Endothelial cell of umbilical vein (primary cell): Measurements from ENCODE around the gene TRPV6. TPM values are rescaled to one million over a fixed set of nuclear protein-coding genes. Genes with fewer than 3 reads are reported as not detected.

Experiments used
- BruUV-seq: library from RNA; stranded (reverse); fragments of 400-500 nt; replicated peaks from 2 replicates; lab custom pipeline; 2021; lab: Mats Ljungman, UMichigan
- CTCF ChIA-PET: fragments of 300-600, 350-600 bp; sonication (Branson Sonifier 250); formaldehyde crosslinking; loops from one replicate; lab custom pipeline; 2021; ENCODE audit warnings: antibody characterized with exemption, inconsistent platforms; lab: Charles Lee
- POLR2A ChIA-PET: fragments of 300-600, 350-600 bp; sonication (Branson Sonifier 250); formaldehyde crosslinking; loops from one replicate; lab custom pipeline; 2021; ENCODE audit warnings: antibody characterized with exemption, inconsistent platforms; lab: Charles Lee
- DNase-seq: peaks from one replicate; pipeline ENCODE4 v3.0.0-alpha.2; 2011; ENCODE audit warnings: low read depth, low spot score
- FAIRE-seq: peaks from 2 replicates; lab custom pipeline; 2011; peaks lifted over from hg19 to GRCh38; lab: Jason Lieb, UNC
- H2AFZ ChIP-seq: 2 replicates; pipeline ENCODE4 v1.6.0; 2012; ENCODE audit warnings: low read depth, low read length, control low read depth, inconsistent platforms
- H3K27ac ChIP-seq: 2 replicates; pipeline ENCODE4 v1.5.1; 2011; ENCODE audit warnings: low read depth, mild to moderate bottlenecking, control low read depth, low read length, moderate library complexity; ENCODE audit not compliant: insufficient read depth
- H3K27me3 ChIP-seq, 2 experiments: 2 replicates each; pipeline versions ENCODE4 v1.6.0 to v1.6.1; 2011; ENCODE audit warnings: low read length in 2 of 2, mixed read lengths in 1 of 2; ENCODE audit not compliant: control insufficient read depth in 2 of 2, insufficient read depth in 2 of 2
- H3K36me3 ChIP-seq, 2 experiments: 2 replicates in 1 of 2; 3 replicates in 1 of 2; pipeline ENCODE4 v1.5.1; 2011; ENCODE audit warnings: low read length in 2 of 2, mild to moderate bottlenecking in 1 of 2, moderate library complexity in 1 of 2; ENCODE audit not compliant: control insufficient read depth in 2 of 2, insufficient read depth in 2 of 2; ENCODE audit errors: extremely low read depth in 1 of 2
- H3K4me1 ChIP-seq: 3 replicates; pipeline ENCODE4 v1.5.1; 2011; ENCODE audit warnings: mild to moderate bottlenecking, low read length; ENCODE audit not compliant: control insufficient read depth, insufficient read depth; ENCODE audit errors: extremely low read depth
- H3K4me2 ChIP-seq: 2 replicates; pipeline ENCODE4 v1.6.1; 2011; ENCODE audit warnings: low read length, control low read depth, mixed read lengths; ENCODE audit not compliant: insufficient read depth
- H3K4me3 ChIP-seq, 3 experiments: fragments of 200-600 bp in 1 of 3; sonication (generic), shearing (Covaris generic) in 1 of 3; replicated peaks in 1 of 3; 2 replicates each; pipeline ENCODE4 v1.5.1; 2011 to 2016; ENCODE audit warnings: control low read depth in 3 of 3, low read length in 3 of 3, mild to moderate bottlenecking in 2 of 3, inconsistent platforms in 1 of 3, low read depth in 1 of 3, moderate library complexity in 1 of 3; ENCODE audit not compliant: insufficient read depth in 1 of 3
- H3K79me2 ChIP-seq: 2 replicates; pipeline ENCODE4 v1.6.0; 2012; ENCODE audit warnings: low read length, inconsistent platforms; ENCODE audit not compliant: control insufficient read depth, insufficient read depth
- H3K9ac ChIP-seq: replicated peaks from 2 replicates; pipeline ENCODE3; 2011; ENCODE audit warnings: low read length, control low read depth; ENCODE audit not compliant: insufficient read depth; ENCODE audit errors: extremely low read depth
- H3K9me1 ChIP-seq: replicated peaks from 3 replicates; pipeline ENCODE4 v1.6.0; 2011; ENCODE audit warnings: mild to moderate bottlenecking, low read length; ENCODE audit not compliant: control insufficient read depth, insufficient read depth; ENCODE audit errors: extremely low read depth
- H3K9me3 ChIP-seq: replicated peaks from 2 replicates; pipeline ENCODE4 v1.5.1; 2012; ENCODE audit warnings: low read length, inconsistent platforms; ENCODE audit not compliant: control insufficient read depth, insufficient read depth
- H4K20me1 ChIP-seq: replicated peaks from 2 replicates; pipeline ENCODE3; 2011; ENCODE audit warnings: mild to moderate bottlenecking, low read length; ENCODE audit not compliant: control insufficient read depth, insufficient read depth; ENCODE audit errors: extremely low read depth
- CTCF ChIP-seq, 2 donors: IDR thresholded peaks; 1 replicate in 1 of 2; 2 replicates in 1 of 2; pipeline ENCODE4 v1.5.1; 2011; ENCODE audit warnings: low read length in 2 of 2, mild to moderate bottlenecking in 2 of 2, moderate library complexity in 2 of 2, control low read depth in 1 of 2, inconsistent platforms in 1 of 2, low read depth in 1 of 2; ENCODE audit not compliant: insufficient read depth in 1 of 2; ENCODE audit errors: extremely low read depth in 1 of 2
- EZH2 ChIP-seq: IDR thresholded peaks from 2 replicates; pipeline ENCODE4 v1.6.1; 2012; ENCODE audit warnings: borderline replicate concordance, low read depth, mild to moderate bottlenecking, moderate library complexity, low read length, inconsistent platforms; ENCODE audit not compliant: severe bottlenecking
- FOS ChIP-seq: IDR thresholded peaks from 2 replicates; pipeline ENCODE4 v1.6.1; 2011; ENCODE audit warnings: mild to moderate bottlenecking, low read length, moderate library complexity, borderline replicate concordance; ENCODE audit not compliant: insufficient read depth
- GATA2 ChIP-seq: IDR thresholded peaks from 2 replicates; pipeline ENCODE4 v1.7.0; 2011; ENCODE audit warnings: low read depth, mild to moderate bottlenecking, moderate library complexity, mixed read lengths, low read length; ENCODE audit not compliant: insufficient read length, insufficient read depth
- JUN ChIP-seq: IDR thresholded peaks from 2 replicates; pipeline ENCODE4 v1.6.1; 2011; ENCODE audit warnings: borderline replicate concordance, low read depth; ENCODE audit not compliant: insufficient read length, insufficient read depth
- MAX ChIP-seq: IDR thresholded peaks from 2 replicates; pipeline ENCODE4 v1.6.1; 2011; ENCODE audit not compliant: insufficient read depth, insufficient read length
- MYC ChIP-seq: IDR thresholded peaks from one replicate; pipeline ENCODE4 v1.6.1; 2011; ENCODE audit warnings: mild to moderate bottlenecking, low read depth, low read length
- POLR2A ChIP-seq: IDR thresholded peaks from 2 replicates; pipeline ENCODE4 v1.6.1; 2012; ENCODE audit warnings: low read depth, mild to moderate bottlenecking, control low read depth, low read length
- POLR2AphosphoS5 ChIP-seq: IDR thresholded peaks from 2 replicates; pipeline ENCODE4 v1.6.1; 2012; ENCODE audit warnings: low read depth, mild to moderate bottlenecking, control low read depth, low read length, moderate library complexity; ENCODE audit not compliant: insufficient read depth
- dilution Hi-C: fragments of 300-500 bp; cut with MboI; formaldehyde crosslinking; loops from one replicate; pipeline ENCODE4 v1.15.0; 2019; ENCODE audit warnings: low sequenced_read_pairs; ENCODE audit not compliant: extremely low pct_ligation_motif_present
- intact Hi-C: fragments of 100-400 bp; cut with micrococcal nuclease; formaldehyde crosslinking; loops from one replicate; pipeline ENCODE4 v1.10.0; 2022
- polyA plus RNA-seq, 4 experiments: library from polyadenylated mRNA; depleted of rRNA in 3 of 4; stranded (reverse) in 3 of 4; unstranded in 1 of 4; fragments of >200 nt; gene quantifications; 2 replicates each; pipeline versions ENCODE4 v1.2.1 to v1.2.3, GENCODE V29; 2011 to 2012; ENCODE audit warnings: missing spikeins in 1 of 4
- total RNA-seq: library from RNA; stranded (reverse); gene quantifications from 2 replicates; pipeline ENCODE4 v1.2.3, GENCODE V29; 2021

TRPV6 gene
- total and polyA plus RNA-seq, 2 donors (not counting 3 experiments of a cell fraction or from before 2014, with no cell fraction given): not detected

GRCh38 chr7:142882338-142882678 is 3.2 kb downstream of the TRPV6 start:
- no peak overlapping the region for H3K9ac ChIP-seq
- H3K9me1 ChIP-seq: no peaks in the 10 kb centered on the region
- TF ChIP-seq MAX (no peak), POLR2A (no peak), CTCF (IDR thresholded peaks at IDR 0.05; ENCODE audit: extremely low read depth in 1 of 2, insufficient read depth in 1 of 2, low read depth in 1 of 2, low read length in 2 of 2) (no peak), MYC (no peak), JUN (no peak), EZH2 (no peak), GATA2 (no peak), FOS (no peak), POLR2AphosphoS5 (no peak)
- DNase-seq (no peak), FAIRE-seq (no peak)
- H3K4me3 ChIP-seq: no peak overlapping the region
- dilution Hi-C loops: no loop called here
- peaks cover 0 to 2% of the 10 kb centered on the region in 2 experiments for H3K27me3 ChIP-seq
- no peaks in the 10 kb centered on the region for H4K20me1 ChIP-seq
- ChIA-PET CTCF (interaction anchor here (1.4 to 1.5 kb wide), 3 partner anchors 9 to 333 kb away, joined by 3 to 9 read pairs (median 4); no protein-coding TSS in a partner anchor), POLR2A (no interaction called here)
- H2AFZ ChIP-seq: no peak overlapping the region
- no peak overlapping the region for H3K4me2 ChIP-seq
- no peaks in the 10 kb centered on the region for H3K36me3 ChIP-seq
- intact Hi-C loops: no loop called here
- H3K4me1 ChIP-seq: no peaks in the 10 kb centered on the region
- BruUV-seq: no TSS peak
- H3K79me2 ChIP-seq: no peaks in the 10 kb centered on the region
- no peak overlapping the region for H3K27ac ChIP-seq
- H3K9me3 ChIP-seq: no peaks in the 10 kb centered on the region
